ENCODE measurements around the gene SEMA4B. TPM values are rescaled to one million over a fixed set of nuclear protein-coding genes. Genes with fewer than 3 reads are reported as not detected.

The SEMA4B gene
- total and polyA plus RNA-seq, 10 of the 15 experiments (the other 5 are each of a cell fraction or from before 2014, with no cell fraction given), result 0.87 to 26.0 (median 9.3) TPM

- TF ChIP-seq ZBTB40 (IDR thresholded peaks at IDR 0.05; ENCODE audit: borderline replicate concordance) (no peak), PKNOX1 (IDR thresholded peaks at IDR 0.05) (no peak), BRCA1 (IDR thresholded peaks at IDR 0.05; ENCODE audit: low read depth, low read length) (no peak), MEF2B (IDR thresholded peaks at IDR 0.05; ENCODE audit: partially characterized antibody, poor library complexity, severe bottlenecking) (peak; percentile 75), SUZ12 (IDR thresholded peaks at IDR 0.05; ENCODE audit: unreplicated experiment) (no peak), NR2C2 (IDR thresholded peaks at IDR 0.05; ENCODE audit: borderline replicate concordance, control insufficient read depth, insufficient read length, low read depth) (no peak), SPI1 (IDR thresholded peaks at IDR 0.05; ENCODE audit: borderline replicate concordance, insufficient read depth, low read depth, low read length) (peak; percentile 40), GATAD2B (conservative IDR thresholded peaks at IDR 0.05; ENCODE audit: low read depth) (peak; percentile 51; the same call in 1 of the 2 replicates), BCL11A (IDR thresholded peaks at IDR 0.05; ENCODE audit: low read depth, low read length) (no peak), POLR2AphosphoS2 (IDR thresholded peaks at IDR 0.05; ENCODE audit: low read depth, low read length) (0 out of 2 replicates have a peak, but pooled peaks have one; percentile 30), MXI1 (IDR thresholded peaks at IDR 0.05; ENCODE audit: low read depth, low read length) (peak; percentile 38), ATF7 (IDR thresholded peaks at IDR 0.05; ENCODE audit: low read depth) (peak; percentile 62; the same call in 1 of the 2 replicates), IKZF1 (conservative IDR thresholded peaks at IDR 0.05) (peak; percentile 74), YBX1 (IDR thresholded peaks at IDR 0.05) (no peak)
- TF ChIP-seq, protein P1, sequence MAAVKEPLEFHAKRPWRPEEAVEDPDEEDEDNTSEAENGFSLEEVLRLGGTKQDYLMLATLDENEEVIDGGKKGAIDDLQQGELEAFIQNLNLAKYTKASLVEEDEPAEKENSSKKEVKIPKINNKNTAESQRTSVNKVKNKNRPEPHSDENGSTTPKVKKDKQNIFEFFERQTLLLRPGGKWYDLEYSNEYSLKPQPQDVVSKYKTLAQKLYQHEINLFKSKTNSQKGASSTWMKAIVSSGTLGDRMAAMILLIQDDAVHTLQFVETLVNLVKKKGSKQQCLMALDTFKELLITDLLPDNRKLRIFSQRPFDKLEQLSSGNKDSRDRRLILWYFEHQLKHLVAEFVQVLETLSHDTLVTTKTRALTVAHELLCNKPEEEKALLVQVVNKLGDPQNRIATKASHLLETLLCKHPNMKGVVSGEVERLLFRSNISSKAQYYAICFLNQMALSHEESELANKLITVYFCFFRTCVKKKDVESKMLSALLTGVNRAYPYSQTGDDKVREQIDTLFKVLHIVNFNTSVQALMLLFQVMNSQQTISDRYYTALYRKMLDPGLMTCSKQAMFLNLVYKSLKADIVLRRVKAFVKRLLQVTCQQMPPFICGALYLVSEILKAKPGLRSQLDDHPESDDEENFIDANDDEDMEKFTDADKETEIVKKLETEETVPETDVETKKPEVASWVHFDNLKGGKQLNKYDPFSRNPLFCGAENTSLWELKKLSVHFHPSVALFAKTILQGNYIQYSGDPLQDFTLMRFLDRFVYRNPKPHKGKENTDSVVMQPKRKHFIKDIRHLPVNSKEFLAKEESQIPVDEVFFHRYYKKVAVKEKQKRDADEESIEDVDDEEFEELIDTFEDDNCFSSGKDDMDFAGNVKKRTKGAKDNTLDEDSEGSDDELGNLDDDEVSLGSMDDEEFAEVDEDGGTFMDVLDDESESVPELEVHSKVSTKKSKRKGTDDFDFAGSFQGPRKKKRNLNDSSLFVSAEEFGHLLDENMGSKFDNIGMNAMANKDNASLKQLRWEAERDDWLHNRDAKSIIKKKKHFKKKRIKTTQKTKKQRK (IDR thresholded peaks at IDR 0.05; ENCODE audit: low read depth, low read length), result no peak
These were observed 30.2 kb downstream of the SEMA4B start (continued) for GRCh38 chr15:90231028-90232017.
